ENCODE data around the gene NEK6. TPM values are rescaled to one million over a fixed set of nuclear protein-coding genes. Genes with fewer than 3 reads are reported as not detected.
A peak's percentile ranks its signal among the peaks of the same experiment; 100 is the strongest.

Gene NEK6
- total and polyA plus RNA-seq, 10 donors = 11.2 to 71.3 (median 41.1) TPM

GRCh38 chr9:124342776-124343485 is 85.2 kb downstream of the NEK6 start:
- H3K36me3 ChIP-seq = peaks cover 0 to 97% (median 56%) of the 10 kb centered on the region in 6 donors
- H3K9me3 ChIP-seq = peaks cover 0 to 2% (median under 1%) of the 10 kb centered on the region in 8 donors
- H3K4me3 ChIP-seq = no peak overlapping the region
- TF ChIP-seq POLR2AphosphoS5 (IDR thresholded peaks at IDR 0.05) (peak in 1 of 3 donors; percentile 4), POLR2A (IDR thresholded peaks at IDR 0.05) (no peak), CTCF (IDR thresholded peaks at IDR 0.05 in 8 of 11, conservative IDR thresholded peaks at IDR 0.05 in 3 of 11) (no peak)
- H3K27ac ChIP-seq = peak overlapping the region in 4 of 8 donors; percentile 50 to 63 (median 52)
- H3K27me3 ChIP-seq (replicated peaks in 1 of 7) = no peaks in the 10 kb centered on the region
- 67 to 87% (median 71%) methylated on average over 17 to 26 of the region's 26 CpGs for WGBS, 5 donors
- peaks cover 0 to 12% (median 5%) of the 10 kb centered on the region in 6 donors for H3K4me1 ChIP-seq
- intact Hi-C loops (cut with DNase I; ENCODE audit: low total_unique reads) = no loop called here
- DNase-seq = peak; percentile 76

GRCh38 chr9:124343533-124344290 is 86.0 kb downstream of the NEK6 start:
- Histone ChIP-seq H3K4me3 (no peak overlapping the region), H3K4me1 (peaks cover 0 to 12% (median 5%) of the 10 kb centered on the region in 6 donors), H3K27me3 (replicated peaks in 1 of 7) (no peaks in the 10 kb centered on the region), H3K9me3 (no peaks in the 10 kb centered on the region), H3K36me3 (peaks cover 0 to 97% (median 63%) of the 10 kb centered on the region in 6 donors), H3K27ac (peak overlapping the region in 4 of 8 donors; percentile 50 to 63 (median 52))
- intact Hi-C loops (cut with DNase I; ENCODE audit: low total_unique reads) = no loop called here
- TF ChIP-seq POLR2A (IDR thresholded peaks at IDR 0.05) (no peak), CTCF (IDR thresholded peaks at IDR 0.05 in 8 of 11, conservative IDR thresholded peaks at IDR 0.05 in 3 of 11) (no peak), POLR2AphosphoS5 (IDR thresholded peaks at IDR 0.05) (peak in 1 of 3 donors; percentile 6)
- WGBS, 5 donors = 87 to 93% (median 88%) methylated on average over 17 to 23 of the region's 23 CpGs
- DNase-seq = peak; percentile 65

- no peak overlapping the region for H3K4me3 ChIP-seq
- H3K36me3 ChIP-seq = peaks cover 0 to 98% (median 70%) of the 10 kb centered on the region in 6 donors
- WGBS, 5 donors = 91 to 95% (median 94%) methylated on average over 16 to 29 of the region's 29 CpGs
- no peak overlapping the region for H3K27ac ChIP-seq
- peaks cover 0 to 12% (median 5%) of the 10 kb centered on the region in 6 donors for H3K4me1 ChIP-seq
- TF ChIP-seq POLR2AphosphoS5 (IDR thresholded peaks at IDR 0.05) (peak in 1 of 3 donors; percentile 60), POLR2A (IDR thresholded peaks at IDR 0.05) (no peak)
- H3K9me3 ChIP-seq = no peaks in the 10 kb centered on the region
- peak; percentile 61 for DNase-seq
- no peaks in the 10 kb centered on the region for H3K27me3 ChIP-seq (replicated peaks in 1 of 7)
- intact Hi-C loops (cut with DNase I; ENCODE audit: low total_unique reads) = no loop called here
Measured at GRCh38 chr9:124344291-124345050, 86.7 kb downstream of the NEK6 start.

GRCh38 chr9:124345063-124345462 is 87.3 kb downstream of the NEK6 start:
- intact Hi-C loops (cut with DNase I; ENCODE audit: low total_unique reads) = no loop called here
- Histone ChIP-seq H3K36me3 (peaks cover 0 to 98% (median 73%) of the 10 kb centered on the region in 6 donors), H3K9me3 (no peaks in the 10 kb centered on the region), H3K4me3 (no peak overlapping the region), H3K27me3 (replicated peaks in 1 of 7) (no peaks in the 10 kb centered on the region), H3K27ac (no peak overlapping the region), H3K4me1 (peaks cover 0 to 12% (median 5%) of the 10 kb centered on the region in 6 donors)
- DNase-seq = peak; percentile 73
- WGBS, 5 donors = 86 to 92% (median 88%) methylated on average over 12 to 14 of the region's 14 CpGs
- TF ChIP-seq POLR2AphosphoS5 (IDR thresholded peaks at IDR 0.05) = peak in 1 of 3 donors; percentile 6
- no peak for TF ChIP-seq CTCF (IDR thresholded peaks at IDR 0.05 in 8 of 11, conservative IDR thresholded peaks at IDR 0.05 in 3 of 11)

Measured in spleen (tissue), 11 donors.